ENCODE data around the gene PFN3. TPM values are rescaled to one million over a fixed set of nuclear protein-coding genes. Genes with fewer than 3 reads are reported as not detected.
A peak's percentile ranks its signal among the peaks of the same experiment; 100 is the strongest.

The PFN3 gene
- polyA plus RNA-seq, 1 of the 3 experiments (the other 2 are of a cell fraction) = not detected

- Histone ChIP-seq H3K4me2 (peak overlapping the region; percentile 80), H3K27ac (ENCODE audit: low read depth in 2 of 2, low read length in 1 of 2) (no peak overlapping the region), H3K9me3 (no peaks in the 10 kb centered on the region), H2AFZ (ENCODE audit: low read depth) (no peak overlapping the region), H3F3A (replicated peaks; ENCODE audit: insufficient read depth) (peaks cover 15% of the 10 kb centered on the region), H3K4me1 (ENCODE audit: control insufficient read depth in 1 of 2, insufficient read depth in 2 of 2, low read depth in 1 of 2, low read length in 1 of 2) (peaks cover 11 to 44% of the 10 kb centered on the region in 2 experiments), H3K9me2 (no peaks in the 10 kb centered on the region), H3K4me3 (ENCODE audit: low read depth in 2 of 2, low read length in 1 of 2) (peak overlapping the region in 1 of 2 experiments; percentile 50; a peak in 3 of 4 replicates), H4K20me1 (ENCODE audit: insufficient read depth) (no peaks in the 10 kb centered on the region), H3K27me3 (ENCODE audit: insufficient read depth) (no peaks in the 10 kb centered on the region), H3K79me2 (ENCODE audit: insufficient read depth) (no peaks in the 10 kb centered on the region), H3K9ac (no peak overlapping the region), H3K36me3 (replicated peaks in 1 of 2; ENCODE audit: control insufficient read depth in 1 of 2, insufficient read depth in 2 of 2, low read length in 1 of 2) (no peaks in the 10 kb centered on the region)
- POLR2A ChIA-PET = no interaction called here
- DNase-seq = no peak
- TF ChIP-seq ZBTB33 (IDR thresholded peaks at IDR 0.05; ENCODE audit: borderline replicate concordance, low read depth) (no peak), RXRA (IDR thresholded peaks at IDR 0.05; ENCODE audit: borderline replicate concordance, low read depth) (no peak), TAF1 (IDR thresholded peaks at IDR 0.05; ENCODE audit: borderline replicate concordance, low read depth, low read length) (no peak), NRF1 (IDR thresholded peaks at IDR 0.05; ENCODE audit: low read depth, low read length) (no peak), SMC3 (IDR thresholded peaks at IDR 0.05; ENCODE audit: low read depth, low read length) (no peak), JUND (IDR thresholded peaks at IDR 0.05) (no peak), REST (IDR thresholded peaks at IDR 0.05; ENCODE audit: low read depth, low read length) (no peak), CHD2 (IDR thresholded peaks at IDR 0.05; ENCODE audit: low read length, partially characterized antibody) (no peak), ELF1 (IDR thresholded peaks at IDR 0.05) (no peak), MEF2A (IDR thresholded peaks at IDR 0.05; ENCODE audit: borderline replicate concordance, low read depth) (no peak), FOXM1 (IDR thresholded peaks at IDR 0.05; ENCODE audit: low read depth) (no peak), EP300 (IDR thresholded peaks at IDR 0.05; ENCODE audit: borderline replicate concordance in 1 of 2, low read depth in 1 of 2, low read length in 1 of 2) (no peak), NFIC (IDR thresholded peaks at IDR 0.05; ENCODE audit: borderline replicate concordance) (no peak), USF1 (IDR thresholded peaks at IDR 0.05; ENCODE audit: borderline replicate concordance, low read depth) (no peak), EZH2phosphoT487 (IDR thresholded peaks at IDR 0.05; ENCODE audit: borderline replicate concordance, low read depth) (no peak), CTCF (IDR thresholded peaks at IDR 0.05) (no peak)
- CTCF ChIA-PET = interaction anchor here (0.5 to 5.9 kb wide), 21 partner anchors 9 to 138 kb away, joined by 3 to 58 read pairs (median 4); partner anchors contain the start of gene SLC34A1
- 90% methylated on average over 10 of the region's 29 CpGs for WGBS (ENCODE audit: low lambda C conversion rate)
Measured at GRCh38 chr5:177367981-177368868, 32.2 kb downstream of the PFN3 start.
